GM21381 (cell line): Measurements from ENCODE around the gene BTRC.

Source experiments
- ATAC-seq: cut with Tn5 transposase; IDR thresholded peaks from one replicate; pipeline ENCODE4 v1.9.1; 2021; ENCODE audit warnings: mild to moderate bottlenecking, moderate library complexity; ENCODE audit not compliant: unreplicated experiment

The BTRC gene

GRCh38 chr10:101476383-101476782 lies 122.4 kb downstream of the BTRC start:
- ATAC-seq, result no peak

- no peak for ATAC-seq
These were observed 125.0 kb downstream of the BTRC start for GRCh38 chr10:101478956-101479355.

DNA sequence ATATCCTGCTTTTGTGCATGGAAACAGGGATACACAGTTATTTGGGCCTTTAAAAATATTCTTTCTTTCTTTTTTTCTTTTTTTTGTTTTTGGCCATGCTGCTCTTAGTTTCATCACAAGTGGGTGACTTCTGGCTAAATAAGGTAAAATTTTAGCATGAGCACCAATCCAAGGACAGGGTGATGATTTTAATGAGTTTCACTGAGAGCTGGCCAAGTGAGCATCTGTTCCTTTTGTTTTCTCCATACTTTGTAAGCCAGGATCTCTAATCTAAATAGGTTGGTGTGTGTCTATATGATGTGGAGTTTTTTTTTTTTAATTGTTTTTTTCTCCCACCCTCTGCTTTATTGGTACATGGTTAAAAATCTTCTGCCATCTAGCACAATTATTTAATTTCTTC lies 127.3 kb downstream of the BTRC start:
- ATAC-seq, result no peak

DNA sequence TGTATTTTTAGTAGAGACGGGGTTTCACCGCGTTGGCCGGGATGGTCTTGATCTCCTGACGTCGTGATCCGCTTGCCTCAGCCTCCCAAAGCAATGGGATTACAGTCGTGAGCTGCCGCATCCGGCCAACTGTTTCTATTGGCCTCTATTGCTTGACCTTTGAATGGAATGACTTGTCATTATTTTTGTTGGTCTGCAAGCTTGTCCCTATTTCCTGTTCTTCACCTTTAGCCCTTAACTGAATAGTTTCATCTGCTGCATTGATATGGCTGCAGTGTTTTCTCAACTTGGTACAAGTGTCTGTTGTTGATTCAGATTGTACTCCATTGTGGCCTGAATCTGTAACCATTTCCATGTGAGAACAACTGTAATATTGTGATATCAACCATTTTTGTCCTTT lies 128.6 kb downstream of the BTRC start:
- ATAC-seq, result no peak

- no peak for ATAC-seq
These were observed 130.3 kb downstream of the BTRC start for GRCh38 chr10:101484175-101484745.

DNA sequence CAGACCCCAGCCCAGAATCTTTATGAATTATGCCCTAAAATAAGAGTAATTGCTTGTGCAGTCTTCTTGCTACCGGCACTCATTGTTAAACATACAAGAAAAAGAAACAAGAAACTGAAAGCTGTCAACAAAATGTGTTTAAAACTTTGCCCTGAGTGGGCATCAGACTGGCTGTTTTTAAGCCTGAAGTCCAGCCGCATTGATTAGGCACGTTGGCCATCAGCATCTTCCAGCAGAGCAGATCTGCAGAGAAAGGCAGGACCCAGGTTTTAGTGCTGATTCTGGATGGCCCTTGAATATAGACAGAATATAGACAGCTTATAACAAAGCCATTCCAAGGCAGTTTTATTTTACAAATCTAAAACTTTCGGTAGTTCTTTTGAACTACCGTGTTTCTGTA lies 131.2 kb downstream of the BTRC start:
- ATAC-seq, result no peak

DNA sequence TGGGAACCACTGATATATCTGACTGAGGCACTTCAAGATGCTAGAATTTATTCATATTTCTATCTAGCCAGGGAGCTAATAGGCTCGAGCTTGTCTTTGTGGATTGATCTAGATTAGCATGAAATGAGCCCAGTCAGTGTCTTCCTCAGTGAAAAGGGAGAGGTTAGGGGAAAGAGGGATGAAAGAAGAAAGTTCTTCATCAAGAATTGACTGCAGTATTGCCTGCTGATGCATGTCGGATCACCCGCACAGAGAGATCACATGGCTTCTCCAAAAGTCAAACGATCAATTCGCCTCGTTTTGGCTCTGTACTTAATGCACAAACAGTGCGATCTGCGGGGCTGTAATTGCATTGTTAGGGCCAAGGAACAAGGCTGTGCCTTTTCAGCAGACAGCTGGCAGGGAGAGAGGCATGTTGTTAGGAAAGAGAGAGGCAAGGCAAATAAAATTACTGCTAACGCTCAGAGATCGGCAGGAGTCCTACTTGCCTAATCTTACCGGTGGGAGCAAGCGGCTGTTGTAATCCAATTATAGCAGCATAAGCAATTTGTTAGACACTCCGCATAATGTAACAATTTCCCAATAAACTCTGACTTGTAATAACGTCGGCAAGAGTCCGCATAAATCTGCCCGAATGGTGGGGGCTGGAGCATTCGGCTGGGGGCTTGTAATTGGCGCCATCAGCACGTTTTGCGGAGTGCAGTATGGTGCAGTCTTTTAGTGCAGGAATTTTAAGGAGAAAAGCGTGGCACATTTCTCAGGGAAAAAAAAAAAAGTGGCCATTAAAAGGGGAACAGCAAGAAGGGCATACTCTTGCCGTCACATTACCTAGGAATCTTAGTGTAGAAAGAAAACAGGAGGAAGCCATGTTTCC lies 132.0 kb downstream of the BTRC start:
- no peak for ATAC-seq

- no peak for ATAC-seq
These were observed 133.4 kb downstream of the BTRC start for GRCh38 chr10:101487399-101487798.

GRCh38 chr10:101489355-101489754 lies 135.4 kb downstream of the BTRC start:
- ATAC-seq, result no peak

DNA sequence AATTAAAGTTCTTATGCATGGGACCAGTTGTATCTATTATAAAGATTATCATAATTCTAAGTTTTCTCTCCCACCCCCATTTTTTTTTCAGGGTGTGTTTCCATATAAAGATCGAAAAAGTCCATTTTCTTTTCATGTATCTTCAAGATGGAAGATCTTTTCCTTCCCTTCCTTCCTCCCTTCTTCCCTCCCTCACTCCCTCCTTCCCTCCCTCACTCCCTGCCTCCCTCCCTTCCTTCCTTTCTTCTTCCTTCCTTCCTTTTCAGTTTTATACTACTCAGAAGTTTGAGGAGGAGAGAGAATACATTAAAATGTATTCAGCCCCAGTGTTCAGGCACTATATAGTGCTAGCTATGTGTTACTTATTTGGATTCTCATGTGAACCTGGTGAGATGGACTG lies 136.1 kb downstream of the BTRC start:
- ATAC-seq, result no peak

DNA sequence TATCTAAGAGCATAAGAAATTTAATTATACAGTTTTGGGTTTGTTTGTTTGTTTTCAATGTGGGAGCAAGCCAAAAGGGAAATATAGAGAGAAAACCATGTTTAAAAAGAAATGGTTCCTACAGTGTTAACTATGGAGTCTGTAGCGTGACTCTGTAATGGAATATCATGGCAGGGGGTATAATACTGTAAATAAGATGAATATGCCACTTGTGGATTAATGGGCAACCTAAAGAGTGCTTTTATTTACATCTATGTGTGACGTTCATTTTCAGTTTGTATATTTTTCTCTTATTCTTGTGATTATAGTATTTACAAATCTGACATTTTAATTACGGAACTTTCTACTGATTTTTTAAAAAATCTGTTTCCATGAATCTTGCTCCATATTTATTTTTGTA lies 138.2 kb downstream of the BTRC start:
- ATAC-seq, result no peak

DNA sequence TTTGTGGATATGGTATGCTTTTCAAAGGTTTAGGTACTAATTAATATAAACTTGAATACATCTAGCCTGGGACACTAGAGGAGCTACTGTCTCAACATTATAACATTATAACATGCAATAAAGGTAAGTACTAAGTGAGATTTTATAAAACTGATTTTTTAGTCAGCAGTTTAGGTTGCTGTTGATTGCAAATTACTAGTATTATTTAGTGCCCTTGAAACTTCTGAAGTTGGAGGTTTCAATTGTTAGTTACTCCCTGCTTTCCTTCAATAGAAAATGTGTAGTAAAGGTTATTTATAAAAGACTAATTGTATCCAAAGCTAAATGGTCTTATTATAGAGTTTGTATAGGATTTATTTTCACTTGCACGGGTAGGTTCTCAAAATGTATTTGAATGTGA lies 138.8 kb downstream of the BTRC start:
- ATAC-seq, result no peak

DNA sequence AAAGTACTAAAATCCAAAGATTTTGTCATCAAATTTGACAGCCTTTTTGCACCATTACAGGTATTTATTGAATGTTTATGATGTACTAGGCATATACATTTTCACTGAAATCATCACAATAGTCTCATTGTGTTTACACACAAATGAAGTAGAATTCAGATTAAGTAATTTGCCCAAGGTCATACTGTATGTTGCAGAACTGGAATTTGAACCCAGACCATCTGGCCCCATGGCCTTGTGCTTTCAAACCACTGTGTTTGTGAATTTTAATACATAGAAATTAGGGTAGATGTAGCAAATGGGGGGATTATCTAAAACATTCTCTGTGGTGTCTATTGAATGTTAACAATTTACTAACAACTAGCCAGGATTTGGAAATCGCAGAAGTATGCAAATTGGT lies 139.3 kb downstream of the BTRC start:
- ATAC-seq, result no peak

DNA sequence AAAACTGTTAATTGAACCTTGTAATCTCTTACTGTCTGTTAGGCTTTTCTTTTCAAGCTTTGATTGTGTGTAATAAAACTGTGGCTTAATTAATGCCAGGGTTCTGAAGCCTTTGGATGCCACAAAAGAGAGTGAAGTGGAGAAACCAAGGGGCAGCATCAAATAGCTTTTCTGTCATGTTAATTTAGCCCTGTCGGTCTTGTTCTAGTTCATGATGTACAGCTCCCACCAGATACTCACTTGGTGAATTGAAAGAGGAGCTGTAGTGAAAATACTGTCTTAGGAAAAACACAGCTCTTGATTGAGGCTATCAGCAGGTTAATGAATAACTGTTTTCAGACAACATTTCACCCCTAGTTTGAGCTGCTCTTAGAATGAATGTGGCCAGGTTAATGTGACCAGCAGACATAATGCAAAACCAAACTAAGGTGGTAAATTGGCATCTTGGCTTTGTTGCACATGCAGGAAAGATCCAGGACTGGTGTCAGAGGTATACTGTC lies 139.9 kb downstream of the BTRC start:
- ATAC-seq, result no peak

GRCh38 chr10:101494650-101495049 lies 140.7 kb downstream of the BTRC start:
- no peak for ATAC-seq

DNA sequence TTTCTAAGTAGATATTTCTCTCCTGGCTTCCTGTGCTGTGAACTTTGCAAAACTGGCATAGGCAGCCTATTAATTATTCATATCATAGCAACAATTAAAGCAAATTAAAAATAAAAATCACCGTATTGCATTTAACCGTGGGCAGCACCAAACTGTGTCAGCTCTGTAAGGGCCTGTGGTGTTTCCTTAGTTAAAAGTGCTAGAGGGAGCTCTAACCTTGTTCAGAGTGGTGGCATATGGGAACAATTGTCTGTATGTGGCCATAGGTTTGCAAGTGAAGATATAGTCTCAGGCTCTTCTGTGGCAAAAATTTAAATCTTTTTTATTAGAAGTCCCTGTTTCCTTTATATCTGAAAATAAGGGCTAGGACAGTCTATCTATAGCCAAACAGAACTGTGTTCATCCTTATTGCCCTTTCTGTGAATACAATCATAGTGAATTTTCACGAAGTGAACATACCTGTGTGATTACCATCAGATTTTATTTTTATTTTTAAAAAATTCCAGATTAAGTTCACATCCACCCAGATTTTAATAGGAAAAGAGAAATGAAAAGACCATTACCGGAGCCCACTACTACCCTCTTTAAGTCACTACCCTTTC lies 141.5 kb downstream of the BTRC start:
- no peak for ATAC-seq

- no peak for ATAC-seq
These were observed 150.5 kb downstream of the BTRC start for GRCh38 chr10:101504438-101504837.

DNA sequence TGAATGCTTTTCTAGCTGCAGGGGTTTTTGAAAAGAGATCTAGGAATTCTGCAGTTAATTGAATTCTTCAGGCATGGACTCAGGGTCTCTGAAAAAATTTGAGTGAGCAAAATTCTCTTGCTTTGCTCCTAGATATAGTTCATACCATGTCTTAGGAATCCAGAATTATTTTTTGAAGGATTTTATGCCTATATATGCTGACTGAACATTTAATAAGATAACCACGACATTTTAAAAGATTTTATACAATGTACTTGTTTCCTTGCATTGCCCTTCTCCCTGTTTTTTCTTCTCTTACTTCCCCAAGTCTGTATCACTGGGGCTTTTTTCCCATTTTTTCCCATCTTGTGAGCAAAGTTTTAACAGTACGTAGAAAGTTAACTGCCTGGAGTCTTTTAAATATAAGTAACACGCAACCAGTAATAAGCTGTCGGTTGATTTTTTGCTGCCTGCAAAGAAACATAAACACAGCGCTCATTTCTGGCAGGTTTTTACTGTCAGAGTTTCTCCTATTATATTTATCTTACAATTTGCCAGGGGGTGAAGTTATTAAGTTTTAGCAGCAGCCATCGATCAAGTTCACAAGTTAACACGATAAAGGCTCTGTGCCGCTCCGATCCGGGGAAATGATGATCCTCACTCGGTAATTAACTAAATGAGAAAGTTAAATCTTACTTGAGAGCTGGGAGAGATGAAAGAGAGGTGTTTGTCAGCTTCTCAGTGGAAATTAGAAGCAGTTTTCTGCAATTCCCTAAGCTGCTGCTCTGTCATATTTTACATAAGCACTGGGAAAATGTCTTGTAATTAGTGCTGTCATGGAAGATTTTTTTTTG lies 153.1 kb downstream of the BTRC start:
- ATAC-seq, result no peak

- no peak for ATAC-seq
These were observed 153.9 kb downstream of the BTRC start for GRCh38 chr10:101507828-101508227.

DNA sequence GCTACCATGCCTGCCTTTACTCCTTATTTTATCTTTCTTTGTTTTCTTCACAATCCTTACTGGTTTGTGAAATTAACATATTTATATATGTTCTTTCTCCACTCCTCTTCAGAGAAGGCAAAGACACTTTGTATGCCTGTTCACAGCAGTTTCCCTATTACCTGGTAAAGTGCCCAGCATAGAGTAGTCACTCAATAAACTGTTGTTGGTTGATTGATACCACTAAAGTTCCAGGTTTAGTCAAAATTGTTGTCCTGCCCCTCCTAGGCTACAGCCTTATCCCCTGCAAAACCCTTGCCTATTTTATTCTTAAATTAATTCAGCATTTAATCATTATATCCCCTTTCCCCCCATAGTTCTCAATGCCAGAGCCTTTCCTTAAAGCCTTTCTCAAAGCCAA lies 158.0 kb downstream of the BTRC start:
- no peak for ATAC-seq

- ATAC-seq, result no peak
These were observed 158.8 kb downstream of the BTRC start for GRCh38 chr10:101512738-101513137.
